ENCODE measurements around the gene MICALL2.
"Not testable (repeated sequence)": the region's sequence is repeated elsewhere in the genome, so short reads cannot be mapped to it uniquely, and the experiment has no call there.

MICALL2 gene

GRCh38 chr7:1447551-1448244 lies 11.6 kb downstream of the MICALL2 start:
- no peak for DNase-seq (ENCODE audit: low read depth in 2 of 2)

GRCh38 chr7:1447112-1447511 lies 12.2 kb downstream of the MICALL2 start:
- no peak for DNase-seq (ENCODE audit: low read depth in 2 of 2)

GRCh38 chr7:1446620-1447032 lies 12.6 kb downstream of the MICALL2 start:
- DNase-seq (ENCODE audit: low read depth in 2 of 2) = no peak

- not testable (repeated sequence) for DNase-seq (ENCODE audit: low read depth in 2 of 2)
These were observed 13.2 kb downstream of the MICALL2 start for GRCh38 chr7:1446026-1446425.

- DNase-seq (ENCODE audit: low read depth in 2 of 2) = no peak
These were observed 13.9 kb downstream of the MICALL2 start for GRCh38 chr7:1445341-1445740.

- DNase-seq (ENCODE audit: low read depth in 2 of 2) = no peak
These were observed 14.3 kb downstream of the MICALL2 start for GRCh38 chr7:1444925-1445322.

- DNase-seq (ENCODE audit: low read depth in 2 of 2) = no peak
These were observed 14.9 kb downstream of the MICALL2 start for GRCh38 chr7:1444214-1444924.

GRCh38 chr7:1443587-1444200 lies 15.6 kb downstream of the MICALL2 start:
- not testable (repeated sequence) for DNase-seq (ENCODE audit: low read depth in 2 of 2)

GRCh38 chr7:1442355-1443124 lies 16.7 kb downstream of the MICALL2 start:
- no peak for DNase-seq (ENCODE audit: low read depth in 2 of 2)

GRCh38 chr7:1441615-1442354 lies 17.5 kb downstream of the MICALL2 start:
- DNase-seq (ENCODE audit: low read depth in 2 of 2) = no peak

GRCh38 chr7:1440620-1441019 lies 18.6 kb downstream of the MICALL2 start:
- no peak for DNase-seq (ENCODE audit: low read depth in 2 of 2)

- no peak for DNase-seq (ENCODE audit: low read depth in 2 of 2)
These were observed 19.6 kb downstream of the MICALL2 start for GRCh38 chr7:1439373-1440363.

- DNase-seq (ENCODE audit: low read depth in 2 of 2) = no peak
These were observed 20.4 kb downstream of the MICALL2 start for GRCh38 chr7:1438821-1439220.

GRCh38 chr7:1438208-1438607 lies 21.1 kb downstream of the MICALL2 start:
- DNase-seq (ENCODE audit: low read depth in 2 of 2) = no peak

- DNase-seq (ENCODE audit: low read depth in 2 of 2) = no peak
These were observed 22.0 kb downstream of the MICALL2 start for GRCh38 chr7:1437155-1437880.

GRCh38 chr7:1436608-1437007 lies 22.7 kb downstream of the MICALL2 start:
- no peak for DNase-seq (ENCODE audit: low read depth in 2 of 2)

- no peak for DNase-seq (ENCODE audit: low read depth in 2 of 2)
These were observed 24.2 kb downstream of the MICALL2 start for GRCh38 chr7:1434891-1435670.

- DNase-seq (ENCODE audit: low read depth in 2 of 2) = no peak
These were observed 25.0 kb downstream of the MICALL2 start for GRCh38 chr7:1434165-1434718.

Data from activated CD4-positive, alpha-beta T cell treated with anti-CD3 and anti-CD28 coated beads for 24 hours (primary cell).